ENCODE measurements around the gene OR10A7.
"Not testable (repeated sequence)": the region's sequence is repeated elsewhere in the genome, so short reads cannot be mapped to it uniquely, and the experiment has no call there.

Gene OR10A7

GRCh38 chr12:55220725-55221124 lies at the start of gene OR10A7:
OR10A7 (plus strand) TSS chr12:55221025; CDS start chr12:55221025, 0 bp downstream.
- no peak for DNase-seq

- no peak for DNase-seq
These were observed 49.4 kb upstream of the OR10A7 start for GRCh38 chr12:55171445-55171844.

- not testable (repeated sequence) for DNase-seq
These were observed 49.0 kb upstream of the OR10A7 start for GRCh38 chr12:55171846-55172245.

GRCh38 chr12:55172686-55173085 lies 48.1 kb upstream of the OR10A7 start:
- no peak for DNase-seq

GRCh38 chr12:55173456-55173855 lies 47.4 kb upstream of the OR10A7 start:
- no peak for DNase-seq

- DNase-seq, result no peak
These were observed 32.3 kb upstream of the OR10A7 start for GRCh38 chr12:55188573-55188972.

GRCh38 chr12:55188974-55189556 lies 31.8 kb upstream of the OR10A7 start:
- peak; percentile 33 for DNase-seq

- DNase-seq, result no peak
These were observed 26.4 kb upstream of the OR10A7 start for GRCh38 chr12:55194382-55194781.

GRCh38 chr12:55226523-55226922 lies 5.7 kb downstream of the OR10A7 start:
- DNase-seq, result no peak

- no peak for DNase-seq
These were observed 6.8 kb downstream of the OR10A7 start for GRCh38 chr12:55227643-55228042.

- DNase-seq, result no peak
These were observed 23.5 kb downstream of the OR10A7 start, which contains the start of gene OR6C74 for GRCh38 chr12:55244309-55244708. OR6C74 (plus strand) TSS chr12:55244609; CDS start chr12:55247288, 2,679 bp downstream.

- no peak for DNase-seq
These were observed 25.3 kb downstream of the OR10A7 start for GRCh38 chr12:55246159-55246558.

- DNase-seq, result no peak
These were observed 30.1 kb downstream of the OR10A7 start for GRCh38 chr12:55250944-55251343.

GRCh38 chr12:55253281-55253680 lies 32.5 kb downstream of the OR10A7 start:
- DNase-seq, result no peak

- no peak for DNase-seq
These were observed 36.0 kb downstream of the OR10A7 start for GRCh38 chr12:55256831-55257230.

- peak; percentile 39 for DNase-seq
These were observed 37.5 kb downstream of the OR10A7 start for GRCh38 chr12:55258303-55258702.

All from NCI-H510A (cell line).